Measurements from ENCODE around the gene CENPQ.
"Not testable (repeated sequence)": the region's sequence is repeated elsewhere in the genome, so short reads cannot be mapped to it uniquely, and the experiment has no call there.

Gene CENPQ, protein sequence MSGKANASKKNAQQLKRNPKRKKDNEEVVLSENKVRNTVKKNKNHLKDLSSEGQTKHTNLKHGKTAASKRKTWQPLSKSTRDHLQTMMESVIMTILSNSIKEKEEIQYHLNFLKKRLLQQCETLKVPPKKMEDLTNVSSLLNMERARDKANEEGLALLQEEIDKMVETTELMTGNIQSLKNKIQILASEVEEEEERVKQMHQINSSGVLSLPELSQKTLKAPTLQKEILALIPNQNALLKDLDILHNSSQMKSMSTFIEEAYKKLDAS

DNA sequence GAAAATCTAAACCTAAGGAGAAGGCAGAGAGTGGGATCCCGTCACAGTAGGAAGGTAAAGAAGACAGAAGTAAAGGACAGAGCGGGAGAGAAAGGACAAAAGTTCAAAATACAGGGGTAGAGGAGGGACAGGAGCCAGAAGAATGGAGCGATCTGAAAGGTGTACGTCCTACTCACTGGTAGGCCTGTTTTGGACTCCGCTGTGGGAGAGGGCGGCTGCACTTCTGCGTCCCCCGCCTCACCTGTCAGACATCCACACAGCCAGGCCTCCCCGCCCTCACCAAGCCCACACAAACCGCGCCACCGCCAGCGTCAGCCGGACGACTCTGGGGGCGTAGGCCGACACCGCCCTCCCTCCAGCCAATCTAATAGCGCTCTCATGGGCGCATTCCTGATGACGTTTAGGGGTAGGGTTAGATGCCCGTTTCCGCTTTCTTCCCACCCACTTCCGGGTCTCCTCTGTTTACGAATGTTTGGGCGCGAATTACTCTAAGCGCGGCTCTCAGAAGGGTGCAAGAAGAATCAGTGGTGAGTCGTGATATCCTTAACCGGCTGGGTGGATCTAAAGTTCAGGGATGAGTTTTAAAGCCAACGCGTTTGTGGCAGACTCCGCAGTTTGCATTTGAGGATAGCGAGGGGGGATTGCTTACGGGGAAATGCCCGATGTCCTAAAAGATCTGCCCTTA lies at the start of gene CENPQ, which contains the start of gene MMUT:
TSS of gene CENPQ (plus strand) at position 444 of the 685 bp plus-strand sequence. CDS start 6,807 bp downstream, outside the sequence.
TSS of gene MMUT (minus strand) at position 327 of the 685 bp plus-strand sequence. CDS start 3,787 bp downstream, outside the sequence.
- DNase-seq: peak; percentile 31 to 96 (median 90)

DNA sequence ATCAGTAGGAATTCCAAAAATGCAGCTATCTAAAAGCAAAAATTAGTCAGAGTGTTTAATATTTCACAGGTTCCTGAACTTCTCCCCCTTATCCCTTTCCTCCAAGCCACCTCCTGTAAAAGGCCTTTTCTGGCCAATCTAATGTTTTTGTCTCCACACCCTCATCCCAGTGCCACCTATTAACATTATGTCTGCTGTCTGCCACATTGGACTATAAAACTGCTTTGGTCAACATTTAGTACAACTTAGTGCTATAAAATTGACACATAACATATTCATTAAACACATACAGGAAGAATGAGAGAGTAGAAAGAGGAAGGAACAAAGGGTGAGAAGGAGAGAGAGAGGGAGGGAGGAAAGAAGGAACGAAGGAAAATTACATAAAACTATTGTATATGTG lies 47.8 kb upstream of the CENPQ start:
- DNase-seq: no peak

DNA sequence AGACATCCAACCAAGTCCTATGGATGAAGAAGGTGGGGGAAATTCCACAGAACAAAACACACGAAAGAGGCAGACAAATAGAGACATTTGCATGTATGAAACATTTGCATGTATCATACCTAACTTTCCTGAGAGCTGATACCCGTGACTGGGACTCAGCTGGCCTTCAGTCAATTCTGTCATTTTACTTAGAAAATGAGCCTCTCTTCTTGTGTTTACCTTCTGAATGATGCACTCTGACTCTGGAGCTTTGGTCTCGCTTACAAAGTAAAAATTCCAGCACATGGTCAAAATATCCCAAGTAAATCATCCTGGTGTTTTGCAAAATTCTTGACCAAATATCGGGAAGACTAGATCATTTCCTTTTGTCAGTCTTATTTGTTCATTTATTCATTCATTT lies 47.0 kb upstream of the CENPQ start:
- no peak for DNase-seq

DNA sequence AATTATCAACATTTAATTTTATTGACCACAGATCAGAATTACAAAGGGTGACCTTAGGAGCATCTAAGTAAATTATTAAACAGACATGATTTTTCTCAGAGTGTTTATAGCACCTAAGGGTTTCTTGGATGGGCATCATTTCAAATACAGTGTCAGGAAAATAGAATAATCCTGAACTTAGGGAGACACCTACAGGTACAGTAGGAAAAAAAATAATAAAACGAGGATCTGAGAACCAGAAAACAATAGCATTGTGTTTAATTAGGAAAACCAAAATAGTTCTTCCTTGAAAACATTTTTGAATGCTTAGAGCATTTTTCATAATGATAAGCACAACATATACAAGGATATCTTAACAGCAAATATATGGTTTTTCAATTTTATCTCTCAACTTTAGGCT lies 39.4 kb upstream of the CENPQ start:
- DNase-seq: no peak

DNA sequence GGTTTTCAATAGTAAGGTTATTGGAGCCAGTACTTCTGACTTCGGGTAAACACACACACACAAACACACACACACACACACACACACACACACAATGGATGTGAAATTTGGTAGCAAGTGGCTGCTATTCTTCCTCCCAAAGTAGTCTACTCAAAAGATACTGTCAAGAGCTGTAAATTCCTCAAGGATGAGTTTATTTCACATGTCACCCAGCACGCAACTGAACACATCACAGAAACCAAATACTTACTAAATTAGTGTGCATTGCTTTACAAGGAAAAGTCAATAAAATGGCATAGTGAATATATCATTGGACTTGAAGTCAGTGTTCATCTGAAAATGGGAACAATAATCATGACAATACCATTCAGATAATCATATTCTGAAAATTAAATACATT lies 33.0 kb upstream of the CENPQ start:
- DNase-seq: no peak

DNA sequence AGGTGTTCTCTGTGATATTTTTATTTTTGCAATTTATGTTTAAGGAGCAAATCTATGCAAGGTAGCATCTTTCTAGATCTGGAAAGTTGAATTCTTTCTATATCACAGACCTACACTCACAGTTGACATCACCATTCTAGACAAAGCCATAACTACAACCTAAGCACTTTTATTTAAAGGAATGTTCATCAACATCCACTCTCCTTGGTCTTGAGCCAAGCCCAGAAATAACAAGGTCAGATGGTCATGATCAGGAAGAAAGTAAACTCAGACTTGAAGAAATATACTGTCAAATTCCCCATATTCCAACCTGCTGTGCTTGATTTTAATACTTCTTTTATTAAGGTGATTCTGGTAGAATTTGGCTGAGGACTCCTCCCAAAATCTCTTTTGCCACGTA lies 32.3 kb upstream of the CENPQ start:
- no peak for DNase-seq

DNA sequence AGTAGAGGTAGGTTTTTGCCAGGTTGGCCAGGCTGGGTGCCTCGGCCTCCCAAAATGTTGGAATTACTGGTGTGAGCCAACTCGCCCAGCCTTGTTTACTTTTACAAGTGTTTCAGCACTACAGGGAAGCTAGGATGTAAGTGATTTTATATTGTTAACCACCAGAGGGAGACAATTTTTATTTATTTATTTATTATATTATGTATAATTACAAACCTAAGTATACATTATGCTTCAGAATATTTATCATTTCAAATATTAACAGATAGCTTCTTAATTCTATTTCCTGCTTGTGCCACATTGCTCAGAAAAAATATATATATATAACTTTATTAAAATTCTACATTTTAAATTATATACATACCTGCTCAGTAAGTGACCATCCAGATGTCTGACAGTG lies 9.9 kb upstream of the CENPQ start:
- no peak for DNase-seq

DNA sequence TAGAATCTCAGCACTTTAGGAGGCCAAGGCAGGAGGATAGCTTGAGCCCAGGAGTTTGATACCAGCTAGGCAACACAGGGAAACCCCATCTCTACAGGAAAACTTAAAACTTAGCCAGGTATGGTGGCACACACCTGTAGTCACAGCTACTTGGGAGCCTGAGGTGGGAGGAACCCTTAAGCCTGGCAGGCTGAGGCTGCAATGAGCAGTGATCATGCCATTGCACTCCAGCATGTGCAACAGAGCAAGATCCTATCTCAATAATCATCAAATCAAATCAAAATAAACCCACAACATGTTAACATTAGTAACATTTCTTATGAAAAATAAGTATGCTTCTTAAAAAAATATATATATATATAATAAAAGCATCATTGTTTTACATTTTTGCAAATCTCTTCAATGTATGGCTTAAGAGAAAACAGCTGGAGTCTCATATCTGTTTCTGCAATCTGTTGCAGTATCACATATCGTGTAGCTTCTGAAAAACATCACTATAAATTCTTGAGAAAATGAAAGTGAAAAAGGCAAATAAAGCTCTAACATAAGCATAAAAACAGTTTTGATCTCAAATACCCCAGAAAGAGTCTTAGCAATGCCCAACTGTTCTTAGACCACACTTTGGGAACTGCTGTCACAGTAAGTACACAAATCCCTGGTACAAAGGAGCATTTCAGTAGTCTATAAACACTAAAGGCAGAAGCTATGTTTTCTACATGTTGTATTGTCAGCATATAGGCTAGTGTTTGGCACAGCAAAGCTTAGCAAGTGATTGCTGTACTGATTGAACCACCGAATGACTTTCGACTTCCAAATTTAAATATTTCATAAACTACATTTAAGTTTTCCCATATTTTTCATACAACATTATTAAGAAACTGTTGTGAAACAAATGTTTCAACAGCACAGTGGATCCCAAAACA lies 8.1 kb upstream of the CENPQ start:
- DNase-seq: no peak

DNA sequence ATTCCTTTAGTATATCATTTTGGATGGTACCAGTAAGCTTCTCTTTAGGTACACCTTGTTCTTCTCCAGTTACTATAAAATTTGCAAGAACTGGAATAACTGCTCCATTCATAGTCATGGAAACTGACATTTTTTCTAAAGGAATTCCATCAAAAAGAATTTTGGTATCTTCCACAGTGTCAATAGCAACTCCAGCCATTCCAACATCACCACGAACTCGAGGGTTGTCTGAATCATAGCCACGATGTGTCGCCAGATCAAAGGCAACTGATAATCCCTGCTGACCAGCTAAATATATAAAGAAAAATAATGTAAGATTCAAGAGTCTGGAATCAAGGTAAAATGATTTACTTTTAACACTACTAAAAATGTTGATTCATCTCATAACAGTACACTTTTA lies 5.4 kb upstream of the CENPQ start:
- no peak for DNase-seq

DNA sequence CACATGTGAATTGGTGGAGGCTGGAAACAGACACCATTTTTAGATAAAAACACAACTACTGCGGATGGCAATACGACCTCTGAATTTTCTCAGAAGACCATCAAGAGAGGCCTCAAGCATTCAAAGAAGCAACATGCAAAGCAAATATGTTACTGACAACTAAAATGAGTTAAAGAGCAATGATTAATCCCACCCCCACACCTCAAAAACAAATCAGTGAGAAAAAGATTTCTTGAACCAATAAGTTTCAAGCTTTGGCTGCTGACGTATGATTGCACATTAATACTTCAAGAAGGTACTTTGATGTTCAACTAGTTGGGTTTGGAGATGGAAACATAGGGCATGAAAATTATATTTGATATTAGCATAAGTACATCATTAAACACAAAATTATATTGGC lies 1.1 kb upstream of the CENPQ start:
- no peak for DNase-seq

DNA sequence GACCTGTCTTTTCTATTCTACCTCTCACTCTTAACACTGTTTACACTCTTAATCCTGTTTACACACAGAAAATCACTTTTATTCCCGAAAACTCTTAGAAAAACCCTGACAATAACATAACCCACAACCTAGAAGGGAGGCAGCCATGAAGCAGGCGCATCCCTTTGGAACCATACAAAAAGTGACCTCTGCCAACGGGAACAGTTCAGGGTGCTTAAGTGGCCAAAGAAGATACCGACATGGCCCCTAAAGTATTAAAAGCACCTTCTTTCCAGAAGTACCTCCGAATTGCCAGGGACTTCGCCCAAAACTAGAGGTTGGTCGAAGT lies 607 bp upstream of the CENPQ start:
- DNase-seq: no peak

DNA sequence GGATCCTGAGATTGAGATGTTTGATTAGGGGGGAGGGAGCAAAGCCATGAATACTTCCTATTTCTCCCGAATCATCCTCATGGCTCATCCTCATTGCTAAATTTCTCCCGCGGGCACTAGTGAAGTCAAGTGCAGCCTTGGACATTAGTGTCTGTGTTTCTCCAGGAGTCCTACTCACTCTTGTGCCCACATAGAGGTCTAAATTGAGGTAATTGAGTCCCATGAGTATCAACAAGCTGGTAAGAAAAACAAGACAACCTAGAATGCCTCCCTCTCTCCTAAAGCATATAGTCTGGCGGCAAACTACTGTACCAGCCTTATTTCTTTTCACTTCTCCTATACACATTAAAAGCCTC lies 420 bp downstream of the CENPQ start:
- no peak for DNase-seq

DNA sequence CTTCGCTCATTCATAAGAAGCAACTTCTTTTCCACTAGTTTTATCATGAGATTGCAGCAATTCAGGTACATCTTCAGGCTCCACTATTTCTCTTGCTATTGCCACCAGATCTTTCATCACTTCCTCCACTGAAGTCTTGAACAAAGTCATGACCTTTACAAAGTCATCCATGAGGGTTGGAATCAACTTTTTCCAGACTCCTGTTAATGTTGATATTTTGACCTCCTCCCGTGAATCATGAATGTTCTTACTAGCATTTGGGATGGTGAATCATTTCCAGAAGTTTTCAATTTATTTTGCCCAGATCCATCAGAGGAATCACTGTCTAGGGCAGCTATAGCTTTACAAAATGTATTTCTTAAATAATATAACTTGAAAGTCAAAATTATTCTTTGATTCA lies 1.5 kb downstream of the CENPQ start:
- no peak for DNase-seq

DNA sequence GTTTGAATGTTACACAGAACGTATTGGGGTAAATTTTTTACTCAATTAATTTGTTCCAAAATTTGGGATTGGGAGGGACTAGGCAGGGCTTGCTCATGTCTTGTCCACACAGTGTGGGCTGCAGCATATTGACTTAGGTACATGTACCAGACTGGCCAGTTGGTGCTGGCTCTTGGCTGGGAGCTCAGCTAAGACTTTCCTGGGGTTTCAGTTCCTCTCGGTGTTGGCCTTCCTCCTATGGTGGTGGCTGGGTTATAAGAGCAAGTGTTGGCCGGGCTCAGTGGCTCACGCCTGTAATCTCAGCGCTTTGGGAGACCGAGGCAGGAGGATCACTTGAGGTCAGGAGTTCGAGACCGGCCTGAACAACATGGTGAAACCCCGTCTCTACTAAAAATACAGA lies 4.9 kb downstream of the CENPQ start:
- no peak for DNase-seq

DNA sequence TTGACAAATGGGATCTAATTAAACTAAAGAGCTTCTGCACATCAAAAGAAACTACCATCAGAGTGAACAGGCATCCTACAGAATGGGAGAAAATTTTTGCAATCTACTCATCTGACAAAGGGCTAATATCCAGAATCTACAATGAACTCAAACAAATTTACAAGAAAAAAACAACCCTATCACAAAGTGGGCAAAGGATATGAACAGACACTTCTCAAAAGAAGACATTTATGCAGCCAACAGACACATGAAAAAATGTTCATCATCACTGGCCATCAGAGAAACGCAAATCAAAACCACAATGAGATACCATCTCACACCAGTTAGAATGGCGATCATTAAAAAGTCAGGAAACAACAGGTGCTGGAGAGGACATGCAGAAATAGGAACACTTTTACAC lies 13.4 kb downstream of the CENPQ start:
- not testable (repeated sequence) for DNase-seq

DNA sequence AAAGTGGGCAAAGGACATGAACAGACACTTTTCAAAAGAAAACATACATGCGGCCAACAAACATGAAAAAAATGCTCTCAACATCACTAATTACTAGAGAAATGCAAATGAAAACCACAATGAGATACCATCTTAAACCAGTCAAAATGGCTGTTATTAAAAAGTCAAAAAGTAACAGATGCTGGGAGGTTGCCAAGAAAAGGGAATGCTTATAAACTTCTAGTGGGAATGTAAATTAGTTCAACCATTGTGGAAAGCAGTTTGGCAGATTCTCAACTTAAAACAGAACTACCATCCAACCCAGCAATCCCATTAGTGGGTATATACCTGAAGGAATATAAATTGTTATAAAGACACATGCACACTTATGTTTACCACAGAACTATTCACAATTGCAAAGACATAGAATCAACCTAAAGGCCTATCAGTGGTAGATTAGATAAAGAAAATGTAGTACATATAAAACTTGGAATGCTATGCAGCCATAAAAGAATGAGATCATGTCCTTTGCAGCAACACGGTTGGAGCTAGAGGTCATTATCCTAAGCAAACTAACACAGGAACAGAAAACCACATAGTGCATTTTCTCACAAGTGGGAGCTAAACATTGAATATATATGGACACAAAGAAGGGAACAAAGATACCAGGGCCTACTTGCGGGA lies 16.3 kb downstream of the CENPQ start:
- DNase-seq: no peak

DNA sequence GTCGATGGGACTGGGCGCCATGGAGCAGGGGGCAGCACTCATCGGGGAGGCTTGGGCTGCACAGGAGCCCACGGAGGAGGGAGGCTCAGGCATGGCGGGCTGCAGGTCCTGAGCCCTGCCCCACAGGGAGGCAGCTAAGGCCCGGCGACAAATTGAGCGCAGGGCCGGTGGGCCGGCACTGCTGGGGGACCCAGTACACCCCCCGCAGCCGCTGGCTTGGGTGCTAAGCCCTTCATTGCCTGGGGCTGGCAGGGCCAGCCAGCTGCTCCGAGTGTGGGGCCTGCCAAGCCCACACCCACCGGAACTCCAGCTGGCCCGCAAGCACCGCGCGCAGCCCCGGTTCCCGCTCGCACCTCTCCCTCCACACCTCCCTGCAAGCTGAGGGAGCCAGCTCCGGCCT lies 18.7 kb downstream of the CENPQ start:
- DNase-seq: not testable (repeated sequence)

DNA sequence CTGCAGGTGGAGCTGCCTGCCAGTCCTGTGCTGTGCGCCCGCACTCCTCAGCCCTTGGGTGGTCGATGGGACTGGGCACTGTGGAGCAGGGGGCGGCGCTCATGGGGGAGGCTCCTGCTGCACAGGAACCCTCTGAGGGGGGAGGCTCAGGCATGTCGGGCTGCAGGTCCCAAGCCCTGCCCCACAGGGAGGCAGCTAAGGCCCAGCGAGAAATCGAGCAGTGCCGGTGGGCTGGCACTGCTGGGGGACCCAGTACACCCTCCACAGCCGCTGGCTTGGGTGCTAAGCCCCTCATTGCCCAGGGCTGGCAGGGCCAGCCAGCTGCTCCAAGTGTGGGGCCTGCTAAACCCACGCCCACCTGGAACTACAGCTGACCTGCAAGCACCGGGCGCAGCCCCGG lies 20.2 kb downstream of the CENPQ start:
- not testable (repeated sequence) for DNase-seq

DNA sequence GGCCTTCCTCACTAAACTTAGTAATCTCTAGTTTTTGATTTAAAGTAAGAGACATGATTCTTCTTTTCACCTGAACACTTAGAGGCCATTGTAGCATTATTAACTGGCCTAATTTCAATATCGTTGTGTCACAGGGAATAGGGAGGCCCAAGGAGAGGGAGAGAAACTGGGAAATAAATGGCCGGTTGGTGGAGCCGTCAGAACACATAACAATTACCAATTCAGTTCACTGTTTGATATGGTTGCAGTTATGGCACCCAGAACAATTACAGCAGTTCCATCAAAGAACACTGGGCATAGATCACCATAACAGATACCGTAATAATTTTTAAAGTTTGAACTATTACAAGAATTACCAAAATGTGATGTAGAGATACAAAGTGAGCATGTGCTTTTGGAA lies 27.5 kb downstream of the CENPQ start:
- DNase-seq: no peak

DNA sequence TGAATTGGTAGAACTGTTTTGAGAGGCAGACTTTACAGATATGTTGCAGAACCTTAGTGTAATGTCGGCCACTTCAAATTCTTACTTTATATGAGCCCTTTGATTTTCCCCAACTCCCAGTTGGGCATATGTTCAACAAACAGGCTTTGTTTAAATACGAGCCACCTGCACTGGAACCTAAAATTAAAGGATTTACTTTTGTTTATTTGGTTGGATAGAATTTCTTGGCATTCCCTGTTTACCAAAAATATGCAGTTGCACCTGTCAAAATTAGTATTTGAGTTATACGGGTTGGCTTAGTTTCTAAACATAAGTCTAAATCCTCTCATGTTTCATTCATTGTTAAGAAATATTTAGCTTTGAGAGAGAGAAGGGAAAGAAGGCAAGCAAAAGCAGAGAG lies 34.1 kb downstream of the CENPQ start:
- DNase-seq: no peak

DNA sequence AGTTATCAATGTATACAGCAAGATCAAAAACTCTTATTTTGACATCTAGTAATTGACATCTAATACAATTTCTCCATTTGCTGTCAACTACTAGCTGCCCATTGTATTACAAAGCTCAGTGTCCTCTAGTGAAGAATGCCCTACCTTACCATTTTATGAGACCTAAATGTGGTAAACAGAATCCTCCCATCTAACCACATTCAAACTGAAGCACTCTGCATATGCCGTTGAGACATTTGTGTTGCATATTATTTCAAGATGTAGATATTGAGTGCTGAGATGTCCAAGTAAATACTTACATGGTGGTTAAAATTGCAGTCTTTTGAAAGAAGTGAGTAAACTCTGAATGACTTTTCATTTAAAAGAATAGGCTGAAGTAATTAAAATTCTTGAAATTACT lies 36.0 kb downstream of the CENPQ start:
- no peak for DNase-seq

DNA sequence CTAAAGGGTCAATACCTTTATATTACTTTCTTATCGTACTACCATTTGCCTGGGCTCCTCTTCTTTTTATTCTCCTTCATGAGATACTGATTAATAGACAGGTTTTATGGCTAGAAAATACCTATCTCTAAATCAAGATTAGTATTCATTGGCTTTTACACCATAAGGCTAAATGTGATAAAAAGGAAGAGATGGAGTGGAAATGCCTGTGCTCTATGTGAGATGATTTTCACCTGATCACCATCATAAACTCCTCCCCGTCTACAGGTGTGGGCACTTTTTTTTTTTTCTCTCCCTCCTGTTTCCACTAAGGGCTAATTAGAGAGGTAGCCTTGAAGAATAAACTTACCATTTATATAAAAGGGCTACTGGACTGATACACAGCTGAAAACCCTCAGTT lies 36.5 kb downstream of the CENPQ start, which contains the start of gene GLYATL3:
TSS of gene GLYATL3 (plus strand) at position 301 of the 400 bp plus-strand sequence. CDS start 12,068 bp downstream, outside the sequence.
- DNase-seq: no peak

Measured in amygdala (tissue), 56 donors.